DND-41 (cell line): Measurements from ENCODE around the gene SORCS1.

Experiments
- ATAC-seq: fragments of 200-7000 bp; cut with Tn5 transposase; 3 replicates; pipeline ENCODE4 v1.9.1; 2021; ENCODE audit warnings: low read depth; ENCODE audit not compliant: insufficient read depth
- DNase-seq: peaks from one replicate; pipeline ENCODE4 v3.0.0-alpha.2; 2020
- H2AFZ ChIP-seq: 2 replicates; pipeline ENCODE4 v1.6.0; 2012; ENCODE audit warnings: low read depth, low read length
- H3K27ac ChIP-seq: 2 replicates; pipeline ENCODE4 v1.5.1; 2012; ENCODE audit warnings: low read length, inconsistent platforms
- H3K27me3 ChIP-seq: fragments of 200-600 bp; sonication (generic); 2 replicates; pipeline ENCODE4 v1.6.0; 2012; ENCODE audit warnings: low read length, mild to moderate bottlenecking, inconsistent platforms; ENCODE audit not compliant: insufficient read depth, poor library complexity
- H3K36me3 ChIP-seq: 2 replicates; pipeline ENCODE4 v1.5.1; 2012; ENCODE audit warnings: low read length, inconsistent platforms; ENCODE audit not compliant: insufficient read depth
- H3K4me1 ChIP-seq: 2 replicates; pipeline ENCODE4 v1.5.1; 2012; ENCODE audit warnings: mild to moderate bottlenecking, low read length; ENCODE audit not compliant: insufficient read depth
- H3K4me2 ChIP-seq: 2 replicates; pipeline ENCODE4 v1.6.0; 2012; ENCODE audit warnings: mild to moderate bottlenecking, moderate library complexity, low read length, inconsistent platforms; ENCODE audit not compliant: insufficient read depth
- H3K4me3 ChIP-seq, 2 experiments: fragments of 200-600 bp in 1 of 2; shearing (Covaris generic) in 1 of 2; 2 replicates each; pipeline ENCODE4 v1.5.1; 2012 to 2016; ENCODE audit warnings: inconsistent platforms in 2 of 2, low read length in 2 of 2, mild to moderate bottlenecking in 2 of 2, low read depth in 1 of 2, moderate library complexity in 1 of 2
- H3K79me2 ChIP-seq: 2 replicates; pipeline ENCODE4 v1.6.0; 2012; ENCODE audit warnings: low read length, inconsistent platforms; ENCODE audit not compliant: insufficient read depth
- H3K9ac ChIP-seq: 2 replicates; pipeline ENCODE4 v1.6.0; 2012; ENCODE audit warnings: low read depth, mild to moderate bottlenecking, inconsistent platforms, low read length, moderate library complexity
- H3K9me3 ChIP-seq: 2 replicates; pipeline ENCODE4 v1.5.1; 2012; ENCODE audit warnings: low read length, moderate library complexity, mild to moderate bottlenecking, inconsistent platforms; ENCODE audit not compliant: insufficient read depth, severe bottlenecking
- H4K20me1 ChIP-seq: 2 replicates; pipeline ENCODE4 v1.6.0; 2012; ENCODE audit warnings: low read length; ENCODE audit not compliant: insufficient read depth
- EZH2 ChIP-seq: IDR thresholded peaks from 3 replicates; pipeline ENCODE4 v1.6.1; 2012; ENCODE audit warnings: borderline replicate concordance, low read depth, mild to moderate bottlenecking, moderate library complexity, low read length, inconsistent platforms; ENCODE audit not compliant: severe bottlenecking
- TF ChIP-seq, protein P1 (sequence below): IDR thresholded peaks from 2 replicates; pipeline ENCODE4 v1.5.1; 2012; ENCODE audit warnings: borderline replicate concordance, low read length, moderate library complexity, mild to moderate bottlenecking; ENCODE audit not compliant: poor library complexity, severe bottlenecking; ENCODE audit errors: extremely low read depth

SORCS1 gene

DNA sequence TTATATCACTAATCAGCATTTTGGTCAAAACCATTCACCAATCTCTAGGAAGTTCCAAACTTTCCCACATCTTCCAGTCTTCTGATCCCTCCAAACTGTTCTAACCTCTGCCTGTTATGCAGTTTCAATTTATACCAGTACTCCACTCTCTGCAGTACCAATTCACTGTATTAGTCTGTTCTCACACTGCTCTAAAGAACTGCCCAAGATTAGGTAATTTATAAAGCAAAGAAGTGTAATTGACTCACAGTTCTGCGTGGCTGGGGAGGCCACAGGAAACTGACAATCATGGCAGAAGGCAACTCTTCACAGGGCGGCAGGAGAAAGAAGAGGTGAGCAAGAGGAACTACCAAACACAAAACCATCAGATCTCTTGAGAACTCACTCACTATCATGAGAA lies 374.9 kb downstream of the SORCS1 start:
- Histone ChIP-seq H3K4me2 (no peak overlapping the region), H3K27ac (no peak overlapping the region), H3K4me3 (no peak overlapping the region), H3K9me3 (no peaks in the 10 kb centered on the region), H3K9ac (no peak overlapping the region), H3K27me3 (no peaks in the 10 kb centered on the region), H2AFZ (no peak overlapping the region), H3K36me3 (no peaks in the 10 kb centered on the region), H3K79me2 (no peaks in the 10 kb centered on the region), H3K4me1 (no peaks in the 10 kb centered on the region), H4K20me1 (no peaks in the 10 kb centered on the region)
- TF ChIP-seq, protein P1, sequence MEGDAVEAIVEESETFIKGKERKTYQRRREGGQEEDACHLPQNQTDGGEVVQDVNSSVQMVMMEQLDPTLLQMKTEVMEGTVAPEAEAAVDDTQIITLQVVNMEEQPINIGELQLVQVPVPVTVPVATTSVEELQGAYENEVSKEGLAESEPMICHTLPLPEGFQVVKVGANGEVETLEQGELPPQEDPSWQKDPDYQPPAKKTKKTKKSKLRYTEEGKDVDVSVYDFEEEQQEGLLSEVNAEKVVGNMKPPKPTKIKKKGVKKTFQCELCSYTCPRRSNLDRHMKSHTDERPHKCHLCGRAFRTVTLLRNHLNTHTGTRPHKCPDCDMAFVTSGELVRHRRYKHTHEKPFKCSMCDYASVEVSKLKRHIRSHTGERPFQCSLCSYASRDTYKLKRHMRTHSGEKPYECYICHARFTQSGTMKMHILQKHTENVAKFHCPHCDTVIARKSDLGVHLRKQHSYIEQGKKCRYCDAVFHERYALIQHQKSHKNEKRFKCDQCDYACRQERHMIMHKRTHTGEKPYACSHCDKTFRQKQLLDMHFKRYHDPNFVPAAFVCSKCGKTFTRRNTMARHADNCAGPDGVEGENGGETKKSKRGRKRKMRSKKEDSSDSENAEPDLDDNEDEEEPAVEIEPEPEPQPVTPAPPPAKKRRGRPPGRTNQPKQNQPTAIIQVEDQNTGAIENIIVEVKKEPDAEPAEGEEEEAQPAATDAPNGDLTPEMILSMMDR: no peak
- ATAC-seq (no peak), DNase-seq (no peak)

DNA sequence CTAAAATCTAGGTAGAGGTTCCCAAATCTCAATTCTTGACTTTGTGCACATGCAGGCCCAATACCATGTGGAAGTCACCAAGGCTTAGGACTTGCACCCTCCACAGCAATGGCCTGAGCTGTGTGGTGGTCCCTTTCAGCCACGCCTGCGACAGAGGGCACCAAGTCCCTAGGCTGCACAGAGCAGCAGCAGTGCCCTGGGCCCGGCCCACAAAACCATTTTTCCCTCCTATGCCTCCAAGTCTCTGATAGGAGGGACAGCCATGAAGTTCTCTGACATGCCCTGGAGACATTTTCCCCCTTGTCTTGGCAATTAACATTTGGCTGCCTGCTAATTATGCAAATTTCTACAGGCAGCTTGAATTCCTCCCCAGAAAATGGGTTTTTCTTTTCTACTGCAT lies 375.5 kb downstream of the SORCS1 start:
- Histone ChIP-seq H3K36me3 (no peaks in the 10 kb centered on the region), H3K9ac (no peak overlapping the region), H2AFZ (no peak overlapping the region), H3K4me1 (no peaks in the 10 kb centered on the region), H3K79me2 (no peaks in the 10 kb centered on the region), H3K4me2 (no peak overlapping the region), H4K20me1 (no peaks in the 10 kb centered on the region), H3K9me3 (no peaks in the 10 kb centered on the region), H3K4me3 (no peak overlapping the region), H3K27me3 (no peaks in the 10 kb centered on the region), H3K27ac (no peak overlapping the region)
- TF ChIP-seq EZH2: no peak
- TF ChIP-seq, protein P1: no peak
- ATAC-seq (no peak), DNase-seq (no peak)

DNA sequence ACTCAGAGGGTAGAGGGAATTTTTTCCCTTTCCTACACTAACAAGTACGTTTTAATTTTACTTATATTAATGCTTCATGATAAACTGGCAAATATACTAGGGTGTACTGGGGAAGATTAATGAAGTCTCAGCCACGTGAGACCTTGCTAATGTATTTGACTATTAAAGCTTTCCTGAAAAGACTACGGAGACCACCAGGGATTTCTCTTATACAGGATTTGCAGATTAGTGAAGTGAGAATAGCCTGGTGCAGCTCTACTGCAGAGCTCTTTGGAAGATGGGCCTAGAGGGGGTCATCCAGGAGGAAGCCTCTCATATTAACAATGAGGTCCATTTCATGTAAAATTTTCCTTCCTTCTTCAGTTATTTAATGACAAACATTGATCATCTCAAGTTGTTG lies 379.0 kb downstream of the SORCS1 start:
- H2AFZ ChIP-seq: no peak overlapping the region
- ATAC-seq (no peak), DNase-seq (no peak)

More for the DNA sequence above, 379.0 kb downstream of the SORCS1 start:
- Histone ChIP-seq H3K27ac (no peak overlapping the region), H4K20me1 (no peaks in the 10 kb centered on the region), H3K9me3 (no peaks in the 10 kb centered on the region), H3K36me3 (no peaks in the 10 kb centered on the region), H3K4me3 (no peak overlapping the region), H3K79me2 (no peaks in the 10 kb centered on the region), H3K9ac (no peak overlapping the region), H3K27me3 (no peaks in the 10 kb centered on the region), H3K4me1 (no peaks in the 10 kb centered on the region), H3K4me2 (no peak overlapping the region)
- TF ChIP-seq, protein P1: no peak
- no peak for TF ChIP-seq EZH2
